CD4-positive, alpha-beta T cell treated with Interferon gamma for 1 hour (primary cell): ENCODE data around the gene CUBN.

ENCODE experiments used
- DNase-seq: peaks from one replicate; pipeline ENCODE4 v3.0.0-alpha.2; 2020

The CUBN gene

GRCh38 chr10:16943295-16944285 is 186.0 kb downstream of the CUBN start:
- no peak for DNase-seq

- no peak for DNase-seq
These were observed 187.1 kb downstream of the CUBN start for GRCh38 chr10:16942381-16943078.

- no peak for DNase-seq
These were observed 187.7 kb downstream of the CUBN start for GRCh38 chr10:16941870-16942269.

DNA sequence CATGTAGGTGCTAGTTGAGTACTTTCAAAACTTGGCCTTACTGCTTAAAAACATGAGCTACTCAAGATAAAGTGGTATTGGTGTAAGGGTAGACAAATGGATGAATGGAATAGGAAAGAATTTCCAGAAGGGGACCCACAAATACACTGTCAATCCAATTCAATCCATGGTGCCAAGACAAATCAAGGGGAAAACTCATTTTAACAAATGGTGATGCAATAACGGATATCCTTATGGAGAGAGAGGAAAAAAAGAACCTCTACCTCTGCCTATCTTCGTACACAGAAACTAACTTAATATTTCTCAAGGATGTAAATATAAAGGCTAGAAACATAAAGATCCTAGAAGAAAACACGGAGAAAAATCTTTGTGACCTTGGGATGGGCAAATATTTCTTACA is 188.5 kb downstream of the CUBN start:
- DNase-seq = no peak

DNA sequence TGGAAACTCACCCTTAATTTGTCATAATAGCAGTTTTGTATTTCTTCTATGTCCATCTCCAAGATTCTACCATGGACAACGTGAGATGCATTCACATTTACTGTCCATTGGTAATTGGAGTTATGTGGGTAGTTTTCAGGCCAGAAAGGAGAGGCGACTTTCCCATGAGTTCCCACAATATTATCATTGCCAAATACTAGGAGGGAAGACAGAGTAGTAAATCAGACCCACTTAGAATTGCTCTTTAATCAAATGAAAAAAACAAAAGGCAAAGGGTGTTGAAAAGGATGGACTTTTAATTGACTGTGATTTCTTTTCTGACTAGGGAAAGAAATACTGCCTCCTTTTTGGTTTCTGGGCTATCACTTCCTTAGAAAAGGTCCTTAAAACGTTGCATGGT is 190.7 kb downstream of the CUBN start:
- DNase-seq = no peak

DNA sequence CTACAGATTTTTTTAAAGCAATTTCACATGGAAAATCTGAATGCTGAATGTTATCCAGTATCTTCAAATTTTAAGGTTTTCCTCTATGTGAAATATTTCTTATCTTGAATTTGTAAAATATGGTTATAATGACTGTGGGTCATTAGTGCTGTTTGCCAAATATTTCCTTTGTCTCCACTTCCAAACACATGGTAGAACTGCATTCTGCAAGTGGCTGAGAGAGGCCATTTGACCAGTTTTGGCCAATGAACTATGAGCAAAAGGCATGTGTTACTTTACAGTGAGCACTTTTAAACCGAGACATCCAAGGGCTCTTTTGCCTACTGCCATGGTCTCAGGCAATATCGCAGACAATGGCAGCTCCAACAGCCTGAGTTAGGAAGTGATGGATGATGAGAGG is 195.2 kb downstream of the CUBN start:
- DNase-seq = no peak

GRCh38 chr10:16933783-16934182 is 195.8 kb downstream of the CUBN start:
- no peak for DNase-seq

DNA sequence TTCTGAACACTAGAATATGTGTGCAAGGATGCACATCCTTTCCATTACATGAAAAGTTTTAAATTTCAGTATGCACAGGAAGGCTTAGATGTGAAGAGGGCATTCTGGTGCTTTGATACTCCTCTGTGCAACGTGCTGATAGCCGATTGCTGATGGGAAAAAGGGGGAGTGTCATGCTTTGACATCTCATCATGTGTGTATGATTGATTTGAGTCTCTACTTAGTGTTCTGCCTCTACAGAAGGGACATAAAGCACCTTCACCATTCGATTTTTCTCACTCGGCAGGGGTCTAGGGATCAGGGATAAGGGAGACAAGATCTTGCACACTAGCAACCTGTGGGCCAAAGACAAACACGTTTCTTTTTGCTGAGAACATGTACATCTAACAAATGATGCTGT is 197.7 kb downstream of the CUBN start:
- no peak for DNase-seq

DNA sequence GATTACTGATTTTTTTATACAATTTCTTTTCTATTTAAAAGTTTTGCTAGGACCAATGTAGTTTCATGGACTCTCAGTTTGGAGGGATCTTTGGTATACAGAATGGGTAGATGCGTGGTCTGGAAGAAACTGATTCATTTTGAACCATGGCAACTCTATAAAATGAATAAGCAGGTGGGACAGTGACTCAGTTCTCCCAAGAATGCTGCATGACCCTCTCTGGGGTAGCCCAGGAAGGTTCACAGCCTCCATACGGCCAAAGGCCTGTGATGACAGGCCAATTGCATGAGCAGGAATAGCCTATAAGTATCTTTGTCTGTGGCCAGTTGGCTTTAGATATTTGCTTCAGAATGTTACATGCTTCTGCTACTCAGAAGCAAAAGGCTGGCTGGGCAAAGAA is 199.1 kb downstream of the CUBN start:
- DNase-seq = no peak

GRCh38 chr10:16929069-16929468 is 200.5 kb downstream of the CUBN start:
- DNase-seq = no peak

DNA sequence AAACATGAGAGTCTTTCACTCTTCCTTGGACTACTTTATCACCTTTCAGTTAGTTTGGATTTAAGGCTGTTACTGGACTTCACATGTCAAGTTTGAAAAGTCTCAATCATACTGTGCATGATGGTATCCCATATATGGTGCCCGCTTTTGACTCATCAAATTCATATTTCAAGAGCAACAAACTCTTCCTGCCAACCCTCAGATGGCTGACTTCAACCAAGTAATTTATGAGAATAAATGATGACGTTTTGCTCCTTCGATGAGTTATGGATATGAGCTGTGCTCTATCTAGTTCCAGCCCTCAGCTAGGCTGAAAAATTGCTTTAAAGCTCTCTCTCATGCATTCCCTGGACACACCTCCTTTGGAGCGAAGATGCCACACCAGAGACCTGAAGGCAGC is 202.1 kb downstream of the CUBN start:
- DNase-seq = no peak

- DNase-seq = no peak
These were observed 205.9 kb downstream of the CUBN start for GRCh38 chr10:16923726-16924125.

DNA sequence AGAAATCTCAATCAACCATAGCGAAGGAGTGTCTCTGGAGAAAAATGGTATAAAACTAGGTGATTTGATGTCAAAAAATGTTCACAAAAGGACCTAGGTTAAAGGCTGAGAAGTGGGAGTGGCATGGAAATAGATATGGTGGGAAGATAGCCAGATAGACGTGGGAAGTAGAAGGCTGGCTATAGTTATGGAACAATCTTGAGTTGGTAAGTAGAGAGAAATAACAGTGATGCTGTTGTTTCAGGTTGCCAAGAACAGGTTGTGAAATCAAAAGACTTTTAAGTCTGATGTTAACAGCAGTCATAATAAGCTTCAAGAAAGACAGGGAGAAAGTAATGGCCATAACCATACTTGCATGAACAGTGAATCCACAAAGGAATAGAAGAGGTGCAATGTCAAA is 206.3 kb downstream of the CUBN start:
- no peak for DNase-seq

DNA sequence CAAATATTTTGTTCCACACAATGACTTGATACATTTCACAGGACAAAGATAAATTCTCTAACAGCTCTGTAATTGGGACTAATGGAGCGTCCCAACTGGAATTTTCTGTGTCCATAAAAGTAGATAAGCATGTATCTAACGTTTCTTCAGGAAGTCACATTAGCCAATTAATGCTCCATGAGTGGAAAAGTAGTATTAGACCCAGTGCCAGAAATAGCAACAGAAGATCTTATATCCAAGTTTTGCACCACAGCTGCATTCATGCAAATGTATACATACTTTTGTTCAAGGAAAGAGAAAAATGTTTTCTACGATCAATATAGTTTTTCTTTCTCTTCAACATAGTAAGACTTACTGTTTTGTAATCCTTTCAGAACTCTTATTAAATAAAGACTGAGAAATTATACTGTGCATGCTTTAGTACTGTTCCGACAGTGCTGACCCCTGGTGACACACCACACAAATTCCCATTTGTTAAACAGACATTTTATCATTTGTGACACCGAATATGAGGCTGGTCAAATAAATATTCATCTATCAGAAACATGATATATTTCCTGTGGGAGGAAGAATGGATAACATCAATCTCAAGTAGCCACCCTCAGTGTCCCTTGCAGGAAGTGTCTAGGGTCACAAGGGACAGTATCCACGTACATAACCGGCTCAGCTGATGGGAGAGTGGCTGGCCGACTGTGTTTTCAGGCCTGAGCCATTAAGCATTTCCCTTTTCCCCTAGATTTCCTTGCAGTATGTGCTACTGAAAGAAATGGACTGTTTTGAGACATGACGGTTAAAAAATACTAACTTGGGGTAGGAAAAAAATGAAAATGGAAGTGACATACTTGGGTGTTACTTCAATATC is 210.3 kb downstream of the CUBN start:
- DNase-seq = no peak

DNA sequence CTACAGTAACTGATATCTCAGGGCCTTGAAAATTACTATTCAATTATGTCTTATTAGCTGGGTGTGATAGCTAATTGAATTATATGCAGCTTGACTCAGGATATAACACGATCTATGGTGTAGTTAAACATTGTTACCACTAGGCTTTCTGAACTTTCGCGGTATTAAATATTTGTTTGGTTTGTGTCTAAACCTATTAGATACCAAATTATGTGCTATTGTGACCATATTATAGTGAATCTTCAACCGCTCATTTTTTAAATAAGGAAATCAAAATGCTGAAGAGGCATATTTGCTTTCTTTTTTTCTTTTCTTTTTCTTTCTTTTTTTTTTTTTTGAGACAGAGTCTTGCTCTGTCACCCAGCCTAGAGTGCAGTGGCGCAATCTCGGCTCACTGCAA is 213.1 kb downstream of the CUBN start:
- DNase-seq = no peak

DNA sequence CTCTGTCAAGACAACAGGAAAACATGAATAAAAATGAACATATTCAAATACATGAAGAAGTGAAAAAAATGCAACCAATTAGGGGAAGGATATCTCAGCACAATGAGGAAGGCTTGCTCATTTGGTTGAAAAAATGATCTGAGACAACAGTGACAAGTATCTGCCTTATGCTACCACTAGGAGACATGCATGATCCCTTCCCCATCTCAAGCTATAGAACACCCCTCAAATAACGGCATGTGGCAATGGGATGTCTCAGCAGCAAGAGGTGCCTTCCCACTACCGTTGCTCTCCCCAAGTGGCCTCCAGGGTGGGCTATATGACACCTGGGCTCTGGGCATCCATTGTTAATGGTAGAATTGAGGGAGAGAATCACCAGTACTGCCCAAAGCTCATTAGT is 214.3 kb downstream of the CUBN start:
- DNase-seq = no peak

DNA sequence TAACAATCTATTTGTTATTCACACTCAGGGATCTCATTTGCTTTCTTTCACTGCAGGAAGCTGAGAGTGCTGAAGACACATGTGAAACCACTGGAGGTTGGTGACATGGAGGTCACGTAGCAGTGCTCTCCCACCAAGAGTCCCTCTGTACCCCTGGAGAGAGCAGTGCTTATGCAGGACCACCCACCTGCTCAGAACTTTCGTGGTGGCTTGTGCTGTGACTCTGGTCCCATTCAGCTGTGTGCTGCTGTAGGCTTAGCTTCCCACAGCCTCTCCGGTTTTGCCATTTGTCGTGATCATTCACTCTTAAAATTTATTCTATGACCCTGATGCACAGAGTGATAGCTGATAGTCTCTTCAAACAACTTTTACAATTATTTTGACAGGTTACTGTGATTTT is 216.3 kb downstream of the CUBN start:
- DNase-seq = no peak

GRCh38 chr10:16910793-16911164 is 218.8 kb downstream of the CUBN start:
- DNase-seq = peak; percentile 10

DNA sequence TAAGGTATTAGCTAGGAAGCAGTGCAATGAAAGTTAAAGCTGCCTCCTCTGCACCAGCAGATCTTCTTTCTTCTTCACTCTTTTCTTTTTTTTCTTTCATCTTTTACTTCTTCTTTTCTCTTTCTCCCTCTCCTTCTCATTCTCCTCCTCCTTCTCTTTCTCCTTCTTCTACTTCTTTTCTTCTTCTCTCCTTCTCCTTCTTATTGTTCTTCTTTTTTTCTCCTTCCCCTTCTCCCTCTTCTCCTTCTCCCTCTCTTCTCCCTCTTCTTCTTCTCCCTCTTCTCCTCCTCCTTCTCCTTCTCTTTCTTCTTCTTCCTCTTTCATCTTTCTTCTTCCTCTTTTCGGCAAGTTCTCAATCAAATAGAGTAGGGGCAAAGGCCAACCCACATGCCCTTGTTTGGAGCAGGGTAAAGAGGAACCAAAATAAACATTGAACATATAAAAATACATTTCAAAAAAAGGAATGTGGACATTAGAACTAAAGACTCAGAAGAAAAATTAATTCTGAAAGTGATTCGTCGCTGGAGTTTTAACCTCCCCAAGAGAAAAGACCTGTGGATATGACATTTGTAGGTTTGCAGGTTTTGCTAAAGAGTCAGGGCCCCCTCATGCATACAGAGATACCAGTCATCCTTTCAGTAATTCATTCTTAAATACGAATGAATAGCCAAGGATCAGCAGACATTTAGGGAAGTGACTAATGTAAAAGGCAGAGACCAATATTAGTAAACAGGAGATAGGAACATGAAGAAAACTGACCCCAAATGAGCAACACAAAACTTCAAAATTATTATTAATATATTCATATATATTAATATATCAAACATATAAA is 219.4 kb downstream of the CUBN start:
- no peak for DNase-seq

GRCh38 chr10:16909271-16909767 is 220.3 kb downstream of the CUBN start:
- no peak for DNase-seq

DNA sequence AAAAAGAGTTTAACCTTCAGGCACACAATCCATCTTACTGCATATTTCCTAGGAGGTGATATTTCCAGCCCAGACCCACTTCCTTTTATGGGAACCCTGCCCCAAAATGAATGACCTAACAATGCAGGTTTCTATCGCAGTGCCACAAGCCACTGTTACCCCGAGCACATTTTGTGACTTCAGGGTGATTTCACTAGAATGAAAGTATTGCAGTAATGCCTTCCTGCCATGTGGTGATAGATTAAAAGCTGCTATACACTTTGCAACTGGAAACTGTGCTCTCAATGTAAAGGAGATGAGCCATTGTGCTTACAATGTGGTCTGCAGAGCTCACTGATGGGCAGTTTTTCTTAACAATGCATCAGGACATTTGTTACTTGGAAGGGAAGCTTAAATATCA is 221.9 kb downstream of the CUBN start:
- no peak for DNase-seq

DNA sequence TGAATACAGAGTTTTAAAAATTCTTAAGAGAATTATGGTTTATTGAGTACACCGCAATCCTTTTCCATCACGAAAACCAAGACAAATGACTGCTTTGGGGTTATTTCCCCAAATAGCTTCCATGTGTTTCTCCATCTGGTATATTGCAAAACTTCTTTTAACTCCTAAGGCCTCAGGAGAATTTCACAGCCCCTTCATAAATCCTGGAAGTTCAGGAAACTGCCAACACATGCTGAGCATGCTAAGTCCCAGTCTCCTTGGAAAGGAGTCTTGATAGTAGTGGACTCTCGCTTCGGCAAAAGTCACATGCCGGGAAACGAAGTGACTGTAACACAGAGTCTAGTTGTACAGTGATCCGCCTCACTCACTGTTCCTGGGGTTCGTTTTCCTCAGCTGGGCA is 224.3 kb downstream of the CUBN start:
- DNase-seq = no peak
